Retinal pigment epithelial cell (primary cell): ENCODE results near the gene SNCAIP.
"Not testable (repeated sequence)": the region's sequence is repeated elsewhere in the genome, so short reads cannot be mapped to it uniquely, and the experiment has no call there.

ENCODE experiments used
- DNase-seq: peaks from one replicate; pipeline ENCODE4 v3.0.0-alpha.2; 2010; ENCODE audit warnings: low read depth
- H3K4me3 ChIP-seq: 2 replicates; pipeline ENCODE4 v1.5.1; 2011; ENCODE audit warnings: mild to moderate bottlenecking, low read length, control low read depth, moderate library complexity
- TF ChIP-seq, protein P1 (sequence below): conservative IDR thresholded peaks from 2 replicates; pipeline ENCODE4 v1.5.1; 2011; ENCODE audit warnings: low read depth, low read length, control low read depth, inconsistent platforms

SNCAIP gene

DNA sequence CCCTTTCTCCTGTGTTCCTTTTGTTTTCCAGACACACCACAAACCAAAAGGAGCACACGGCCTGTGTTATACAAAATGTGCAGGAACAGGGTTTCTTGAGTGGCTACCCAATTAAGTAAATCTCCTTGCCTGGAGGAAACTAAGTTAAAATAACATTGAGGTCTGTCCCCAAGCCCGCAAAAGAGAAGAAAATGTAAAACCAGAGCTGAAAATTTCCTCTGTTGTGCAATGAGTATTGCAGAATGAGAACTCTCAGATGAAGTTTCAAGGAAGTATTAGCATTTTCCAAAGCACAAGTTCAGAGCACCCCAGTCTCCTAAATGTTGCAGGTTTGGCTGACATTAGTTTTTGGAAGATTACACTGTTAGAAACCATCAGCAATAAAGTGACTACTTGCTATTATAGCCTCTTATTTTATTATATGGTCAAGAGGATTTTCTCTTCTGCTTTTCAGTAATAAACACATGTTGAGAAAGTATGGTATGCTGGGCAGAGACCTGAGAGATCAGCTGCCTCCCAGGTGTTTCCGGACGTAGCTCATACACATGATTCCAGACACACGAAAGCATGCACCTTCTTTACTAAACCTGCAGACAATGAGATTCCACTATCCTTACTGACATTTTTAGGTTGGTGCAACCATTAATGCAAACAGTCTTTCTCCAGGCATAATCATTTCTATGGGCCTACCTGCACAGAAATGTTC, 161.3 kb downstream of the SNCAIP start:
- TF ChIP-seq, protein P1, sequence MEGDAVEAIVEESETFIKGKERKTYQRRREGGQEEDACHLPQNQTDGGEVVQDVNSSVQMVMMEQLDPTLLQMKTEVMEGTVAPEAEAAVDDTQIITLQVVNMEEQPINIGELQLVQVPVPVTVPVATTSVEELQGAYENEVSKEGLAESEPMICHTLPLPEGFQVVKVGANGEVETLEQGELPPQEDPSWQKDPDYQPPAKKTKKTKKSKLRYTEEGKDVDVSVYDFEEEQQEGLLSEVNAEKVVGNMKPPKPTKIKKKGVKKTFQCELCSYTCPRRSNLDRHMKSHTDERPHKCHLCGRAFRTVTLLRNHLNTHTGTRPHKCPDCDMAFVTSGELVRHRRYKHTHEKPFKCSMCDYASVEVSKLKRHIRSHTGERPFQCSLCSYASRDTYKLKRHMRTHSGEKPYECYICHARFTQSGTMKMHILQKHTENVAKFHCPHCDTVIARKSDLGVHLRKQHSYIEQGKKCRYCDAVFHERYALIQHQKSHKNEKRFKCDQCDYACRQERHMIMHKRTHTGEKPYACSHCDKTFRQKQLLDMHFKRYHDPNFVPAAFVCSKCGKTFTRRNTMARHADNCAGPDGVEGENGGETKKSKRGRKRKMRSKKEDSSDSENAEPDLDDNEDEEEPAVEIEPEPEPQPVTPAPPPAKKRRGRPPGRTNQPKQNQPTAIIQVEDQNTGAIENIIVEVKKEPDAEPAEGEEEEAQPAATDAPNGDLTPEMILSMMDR: no peak
- no peak for DNase-seq
- H3K4me3 ChIP-seq: no peak overlapping the region

DNA sequence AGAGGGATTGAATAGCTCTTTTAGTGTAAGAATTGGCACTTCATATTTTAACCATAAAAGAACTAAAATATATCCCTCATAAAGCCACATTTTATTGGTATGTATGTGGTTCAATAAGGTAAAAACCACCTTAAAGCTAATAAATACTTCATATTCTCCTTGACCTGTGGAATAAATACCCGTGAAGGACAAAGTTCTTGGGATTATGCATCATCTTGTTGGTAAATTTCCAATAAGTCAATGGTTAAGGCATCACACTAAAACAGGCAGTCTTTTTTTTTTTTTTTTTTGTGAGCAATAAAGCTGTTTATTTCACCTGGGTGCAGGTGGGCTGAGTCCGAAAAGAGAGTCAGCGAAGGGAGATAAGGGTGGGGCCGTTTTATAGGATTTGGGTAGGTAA, 161.9 kb downstream of the SNCAIP start:
- TF ChIP-seq, protein P1: no peak
- DNase-seq: no peak
- no peak overlapping the region for H3K4me3 ChIP-seq

DNA sequence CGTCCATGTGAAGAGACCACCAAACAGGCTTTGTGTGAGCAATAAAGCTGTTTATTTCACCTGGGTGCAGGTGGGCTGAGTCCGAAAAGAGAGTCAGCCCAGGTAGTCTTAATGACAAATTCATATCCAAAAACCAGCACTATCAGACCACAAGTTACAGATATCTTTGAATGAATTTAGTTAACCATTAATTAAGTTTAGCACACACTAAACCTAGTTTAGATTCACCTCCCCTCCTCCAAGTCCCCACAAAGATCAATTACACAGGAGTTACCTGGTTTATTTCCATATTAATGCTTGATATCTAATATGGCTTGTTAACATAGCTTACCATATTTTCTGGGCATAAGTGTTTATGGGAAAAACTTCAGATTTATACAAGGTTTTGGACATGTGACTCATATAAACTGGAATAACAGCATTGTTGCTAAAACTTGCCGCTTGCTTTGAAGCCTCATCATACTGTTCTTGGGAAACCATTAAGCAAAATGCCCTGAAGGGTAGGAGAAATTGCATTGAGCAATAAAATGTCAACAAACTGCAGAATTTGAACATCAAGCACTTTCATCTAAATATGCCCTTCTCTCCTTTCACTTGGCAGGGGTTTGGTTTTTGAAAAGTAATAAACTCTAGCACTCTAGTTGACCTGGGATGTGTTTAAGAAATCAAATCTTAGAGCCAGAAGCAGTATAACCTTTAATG, 166.9 kb downstream of the SNCAIP start:
- TF ChIP-seq, protein P1: no peak
- H3K4me3 ChIP-seq: no peak overlapping the region
- DNase-seq: no peak

DNA sequence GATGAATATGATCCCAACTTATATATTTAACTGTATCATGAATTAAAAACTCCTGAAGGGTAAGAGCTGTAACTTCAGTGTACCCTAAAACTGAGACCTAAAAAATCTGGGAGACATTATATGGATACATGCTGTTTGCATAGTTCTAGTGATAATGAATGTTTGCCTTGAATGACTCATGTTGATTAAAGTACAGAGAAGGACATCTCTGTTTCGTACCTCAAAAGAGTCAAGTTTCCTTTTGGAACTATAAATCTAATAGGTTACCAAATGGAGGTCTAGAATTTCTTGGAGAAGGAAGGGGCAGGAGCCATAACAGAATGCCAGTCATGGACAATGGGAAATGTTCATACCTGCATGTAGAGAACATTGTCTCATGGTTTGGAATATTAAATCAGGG, 168.1 kb downstream of the SNCAIP start:
- DNase-seq: no peak
- no peak overlapping the region for H3K4me3 ChIP-seq
- TF ChIP-seq, protein P1: no peak

DNA sequence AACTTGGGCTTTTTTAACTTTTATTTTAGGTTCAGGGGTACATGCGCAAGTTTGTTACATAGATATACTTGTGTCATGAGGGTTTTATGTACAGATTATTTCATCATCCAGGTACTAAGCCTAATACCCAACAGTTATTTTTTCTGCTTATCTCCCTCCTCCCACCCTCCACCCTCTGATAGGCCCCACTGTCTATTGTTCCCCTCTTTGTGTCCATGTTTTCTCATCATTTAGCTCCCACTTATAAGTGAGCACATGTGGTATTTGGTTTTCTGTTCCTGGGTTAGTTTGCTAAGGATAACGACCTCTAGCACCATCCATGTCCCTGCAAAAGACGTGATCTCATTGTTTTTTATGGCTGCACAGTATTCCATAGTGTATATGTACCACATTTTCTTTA, 172.1 kb downstream of the SNCAIP start:
- no peak overlapping the region for H3K4me3 ChIP-seq
- TF ChIP-seq, protein P1: no peak
- DNase-seq: no peak

DNA sequence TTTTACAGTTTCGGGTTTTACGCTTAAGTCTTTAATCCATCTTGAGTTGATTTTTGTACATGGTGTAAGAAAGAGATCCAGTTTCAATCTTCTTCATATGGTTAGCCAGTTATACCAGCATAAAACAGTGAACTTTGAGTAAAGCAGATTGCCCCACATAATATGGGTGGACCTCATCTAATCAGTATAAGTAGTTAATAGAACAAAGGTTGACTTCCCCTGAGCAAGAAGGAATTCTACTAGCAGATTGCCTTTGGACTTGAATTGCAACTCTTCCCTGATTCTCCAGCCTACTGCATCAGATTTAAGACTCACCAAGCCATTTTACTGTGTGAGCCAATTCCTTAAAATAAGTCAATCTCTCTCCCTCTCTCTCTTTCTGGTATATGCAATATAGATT, 173.2 kb downstream of the SNCAIP start:
- DNase-seq: no peak
- H3K4me3 ChIP-seq: no peak overlapping the region

DNA sequence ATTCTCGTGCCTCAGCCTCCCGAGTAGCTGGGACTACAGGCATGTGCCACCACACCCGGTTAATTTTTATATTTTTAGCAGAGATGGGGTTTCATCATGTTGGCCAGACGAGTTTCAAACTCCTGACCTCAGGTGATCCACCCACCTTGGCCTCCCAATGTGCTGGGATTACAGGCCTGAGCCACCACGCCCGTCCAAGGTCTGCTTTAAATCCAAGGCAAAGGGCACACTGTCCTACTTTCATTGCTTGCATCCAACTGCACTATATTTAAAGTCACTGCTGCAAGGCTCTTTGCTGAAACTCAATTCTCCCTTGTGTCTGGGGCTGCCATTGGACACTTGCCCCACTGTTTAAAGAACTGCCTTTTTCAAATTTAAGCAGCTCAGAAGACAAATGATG, 174.6 kb downstream of the SNCAIP start:
- H3K4me3 ChIP-seq, DNase-seq: not testable (repeated sequence)

More for the DNA sequence above, 173.2 kb downstream of the SNCAIP start:
- TF ChIP-seq, protein P1: no peak
